K562 (cell line): ENCODE results near the gene CHPF2. TPM values are rescaled to one million over a fixed set of nuclear protein-coding genes. Genes with fewer than 3 reads are reported as not detected.

ENCODE experiments used
- ATF7 ChIP-seq: fragments of 450-650 bp; IDR thresholded peaks from 2 replicates; pipeline ENCODE4 v1.7.1; 2014; ENCODE audit warnings: mild to moderate bottlenecking, moderate library complexity
- FOXA1 ChIP-seq: fragments of 450-650 bp; IDR thresholded peaks from 2 replicates; pipeline ENCODE4 v1.6.1; 2016; ENCODE audit warnings: mild to moderate bottlenecking, borderline replicate concordance
- GABPB2 ChIP-seq: fragments of 250-450 bp; sonication (Bioruptor Pico); conservative IDR thresholded peaks from 2 replicates; pipeline ENCODE4 v1.5.1; 2021; ENCODE audit warnings: mild to moderate bottlenecking
- HMGXB4 ChIP-seq: sonication (generic); formaldehyde crosslinking; IDR thresholded peaks from 2 replicates; pipeline ENCODE4 v1.8.1; 2023; ENCODE audit warnings: mild to moderate bottlenecking, missing genetic modification reagents
- MAFF ChIP-seq: IDR thresholded peaks from 2 replicates; pipeline ENCODE4 v1.6.1; 2012; ENCODE audit warnings: low read length, improper control_type of control experiment
- MGA ChIP-seq: fragments of 450-650 bp; IDR thresholded peaks from 2 replicates; pipeline ENCODE4 v1.6.1; 2016; ENCODE audit warnings: mild to moderate bottlenecking, moderate library complexity
- MIER1 ChIP-seq: fragments of 450-650 bp; IDR thresholded peaks from 2 replicates; pipeline ENCODE4 v1.6.1; 2016; ENCODE audit warnings: antibody characterized with exemption, mild to moderate bottlenecking, low read depth
- TCF3 ChIP-seq: sonication (generic); formaldehyde crosslinking; IDR thresholded peaks from 2 replicates; pipeline ENCODE4 v1.4.0; 2020; ENCODE audit warnings: mild to moderate bottlenecking, missing genetic modification reagents
- THRB ChIP-seq: fragments of 450-650 bp; formaldehyde crosslinking; conservative IDR thresholded peaks from 2 replicates; pipeline ENCODE4 v1.4.0; 2022; ENCODE audit warnings: mild to moderate bottlenecking, missing genetic modification characterization
- polyA plus RNA-seq, 8 experiments: library from polyadenylated mRNA; depleted of rRNA in 4 of 8; stranded (reverse) in 5 of 8; unstranded in 3 of 8; fragments of >200 nt; fragmentation: Nextera tagmentation in 2 of 8; fragmentation: Illumina TruSeq in 1 of 8; extraction: Ambion mirVana in 2 of 8; extraction: Trizol in 1 of 8; gene quantifications; 2 replicates each; pipeline versions ENCODE4 v1.2.1 to v1.2.3, GENCODE V29; 2011 to 2014; ENCODE audit warnings: inconsistent platforms in 1 of 8, missing spikeins in 1 of 8
- total RNA-seq, 7 experiments: library from RNA; depleted of rRNA in 6 of 7; stranded (reverse); fragments of >200 nt in 6 of 7; fragmentation: Illumina TruSeq in 2 of 7; extraction: Trizol in 2 of 7; gene quantifications; 2 replicates each; pipeline versions ENCODE4 v1.2.1 to v1.2.3, GENCODE V29; 2011 to 2021; ENCODE audit warnings: low replicate concordance in 1 of 7
- TF ChIP-seq, protein P1 (sequence below), 2 experiments: fragments of 250-450 bp in 1 of 2; fragments of 450-650 bp in 1 of 2; sonication (Bioruptor Pico) in 1 of 2; IDR thresholded peaks; 2 replicates each; pipeline versions ENCODE4 v1.6.1 to v1.8.0; 2016 to 2021; ENCODE audit warnings: mild to moderate bottlenecking in 2 of 2, moderate library complexity in 2 of 2, missing compliant biosample characterization in 1 of 2, missing genetic modification characterization in 1 of 2

The CHPF2 gene
- total and polyA plus RNA-seq, 9 of the 15 experiments (the other 6 are each of a cell fraction or from before 2014, with no cell fraction given) = 0.08 to 32.8 (median 10.5) TPM

GRCh38 chr7:151226875-151227782, 5.2 kb upstream of the CHPF2 start, which contains the start of gene ABCF2 (continued):
- TF ChIP-seq, protein P1, sequence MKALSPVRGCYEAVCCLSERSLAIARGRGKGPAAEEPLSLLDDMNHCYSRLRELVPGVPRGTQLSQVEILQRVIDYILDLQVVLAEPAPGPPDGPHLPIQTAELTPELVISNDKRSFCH (CRISPR knock-in tag; IDR thresholded peaks at IDR 0.05) = 0 out of 2 replicates have a peak, but pooled peaks have one; percentile 6
- TF ChIP-seq, protein P1 (tag; IDR thresholded peaks at IDR 0.05) = no peak; the same call in none of the 2 replicates
- TF ChIP-seq MIER1 = no peak
- TF ChIP-seq MAFF = no peak
- peak; percentile 94 for TF ChIP-seq ATF7
- TF ChIP-seq TCF3 (CRISPR knock-in tag) = peak; percentile 10; the same call in 1 of the 2 replicates
- peak; percentile 91 for TF ChIP-seq MGA
- TF ChIP-seq HMGXB4 (CRISPR knock-in tag) = no peak; the same call in 1 of the 2 replicates
- TF ChIP-seq GABPB2 (CRISPR knock-in tag) = peak; percentile 78; the same call in 1 of the 2 replicates
- no peak for TF ChIP-seq FOXA1
- TF ChIP-seq THRB (CRISPR knock-in tag) = peak; percentile 84
